GM19328 (cell line): Measurements from ENCODE around the gene GLT8D1.
"Not testable (repeated sequence)": the region's sequence is repeated elsewhere in the genome, so short reads cannot be mapped to it uniquely, and the experiment has no call there.

Experiments
- ATAC-seq: cut with Tn5 transposase; IDR thresholded peaks from one replicate; pipeline ENCODE4 v1.9.1; 2021; ENCODE audit warnings: mild to moderate bottlenecking, moderate library complexity; ENCODE audit not compliant: unreplicated experiment

Gene GLT8D1

GRCh38 chr3:52683611-52684010 lies 22.0 kb downstream of the GLT8D1 start:
- ATAC-seq: no peak

DNA sequence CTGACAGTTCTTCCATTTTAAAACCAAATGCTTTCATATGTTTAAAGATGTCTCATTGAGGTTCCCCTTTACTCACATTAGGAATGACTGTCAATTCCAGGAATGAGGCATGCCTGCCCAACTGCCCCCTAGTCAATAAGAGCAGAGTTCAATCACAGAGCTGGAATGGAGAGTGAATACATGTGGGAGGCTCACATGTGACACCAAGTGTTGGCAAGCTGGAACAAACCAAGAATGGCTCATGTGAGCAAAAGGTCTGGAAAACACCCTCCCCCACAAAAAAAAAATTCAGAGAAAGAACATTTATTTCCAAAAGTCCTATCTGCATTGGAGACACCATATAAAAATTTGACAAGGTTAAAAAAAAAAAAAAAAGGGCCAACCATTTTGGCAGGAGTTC lies 23.6 kb downstream of the GLT8D1 start:
- no peak for ATAC-seq

- no peak for ATAC-seq
These were observed 24.0 kb downstream of the GLT8D1 start for GRCh38 chr3:52681596-52681995.

GRCh38 chr3:52679811-52680210 lies 25.8 kb downstream of the GLT8D1 start:
- no peak for ATAC-seq

GRCh38 chr3:52679199-52679538 lies 26.4 kb downstream of the GLT8D1 start:
- no peak for ATAC-seq

DNA sequence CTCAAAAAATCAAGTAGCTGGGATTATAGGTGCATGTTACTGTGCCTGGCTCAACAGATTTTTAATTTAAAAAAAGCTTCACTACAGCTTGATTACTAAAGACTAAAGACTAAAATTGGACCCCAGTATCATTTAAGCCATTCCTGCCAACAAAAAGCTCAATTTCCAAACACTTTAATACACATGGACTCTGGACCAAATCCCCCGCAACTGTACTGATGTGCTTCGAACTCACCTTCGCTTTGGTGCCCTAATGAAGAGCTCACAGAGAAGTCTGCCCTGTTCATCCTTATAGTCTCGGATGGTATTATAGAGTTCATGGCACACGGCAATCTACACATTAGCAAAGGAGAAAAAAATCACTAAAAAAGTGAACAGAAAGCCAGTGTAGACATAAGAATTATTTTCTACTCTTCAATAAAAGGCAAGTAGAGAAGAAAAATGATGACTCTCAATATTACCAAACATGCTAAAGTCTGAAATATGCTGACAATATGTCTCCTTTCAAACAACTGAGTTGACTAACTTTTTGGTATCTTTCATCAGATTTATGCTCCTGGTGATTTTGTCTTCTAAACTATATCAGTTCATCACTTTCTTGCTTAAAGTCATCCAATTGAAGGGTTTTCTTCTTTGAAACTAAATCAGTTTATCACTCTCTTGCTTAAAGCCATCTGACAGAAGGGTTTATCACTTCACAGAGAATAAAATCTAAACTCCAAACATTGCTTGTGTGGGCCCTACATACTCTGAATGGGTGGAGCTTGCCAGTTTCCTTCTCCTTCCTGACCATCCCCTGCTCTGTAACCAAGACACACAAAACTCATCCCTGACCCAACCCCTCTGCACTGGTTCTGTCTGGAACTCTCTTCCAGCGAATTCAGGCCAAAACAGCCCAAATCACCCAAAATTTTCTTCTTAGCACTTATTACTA lies 27.1 kb downstream of the GLT8D1 start:
- no peak for ATAC-seq

DNA sequence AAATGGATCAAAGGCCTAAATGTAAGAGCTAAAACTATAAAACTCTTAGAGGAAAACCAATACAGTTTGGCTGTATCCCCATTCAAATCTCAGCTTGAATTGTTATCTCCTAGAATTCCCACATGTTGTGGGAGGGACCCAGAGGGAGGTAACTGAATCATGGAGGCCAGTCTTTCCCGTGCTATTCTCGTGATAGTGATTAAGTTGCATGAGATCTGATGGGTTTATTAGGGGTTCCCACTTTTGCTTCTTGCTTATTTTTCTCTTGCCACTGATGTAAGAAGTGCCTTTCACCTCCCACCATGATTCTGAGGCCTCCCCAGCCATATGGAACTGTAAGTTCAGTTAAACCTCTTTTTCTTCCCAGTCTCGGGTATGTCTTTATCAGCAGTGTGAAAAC lies 29.4 kb downstream of the GLT8D1 start:
- ATAC-seq: not testable (repeated sequence)

- no peak for ATAC-seq
These were observed 33.9 kb downstream of the GLT8D1 start for GRCh38 chr3:52671676-52672075.

GRCh38 chr3:52670621-52671521 lies 34.7 kb downstream of the GLT8D1 start:
- ATAC-seq: no peak

DNA sequence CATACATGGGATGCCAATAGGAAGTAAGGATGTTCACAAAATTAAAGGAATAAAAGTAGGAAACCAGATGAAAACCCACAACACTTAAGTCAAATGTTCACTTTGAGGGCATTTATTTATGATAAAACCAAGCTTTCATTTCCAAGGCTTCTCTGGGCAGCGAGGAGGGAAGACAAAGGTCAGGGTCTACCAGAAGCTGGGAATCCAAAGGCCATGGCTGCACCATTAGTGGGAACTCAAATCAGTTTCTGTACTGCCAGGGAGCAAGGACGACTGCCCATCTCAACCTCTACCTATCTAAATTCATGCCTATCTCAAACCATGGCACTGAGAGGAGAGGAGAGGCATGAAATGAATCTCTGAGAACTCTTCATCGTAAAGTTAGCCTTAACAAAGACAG lies 42.5 kb downstream of the GLT8D1 start:
- no peak for ATAC-seq

DNA sequence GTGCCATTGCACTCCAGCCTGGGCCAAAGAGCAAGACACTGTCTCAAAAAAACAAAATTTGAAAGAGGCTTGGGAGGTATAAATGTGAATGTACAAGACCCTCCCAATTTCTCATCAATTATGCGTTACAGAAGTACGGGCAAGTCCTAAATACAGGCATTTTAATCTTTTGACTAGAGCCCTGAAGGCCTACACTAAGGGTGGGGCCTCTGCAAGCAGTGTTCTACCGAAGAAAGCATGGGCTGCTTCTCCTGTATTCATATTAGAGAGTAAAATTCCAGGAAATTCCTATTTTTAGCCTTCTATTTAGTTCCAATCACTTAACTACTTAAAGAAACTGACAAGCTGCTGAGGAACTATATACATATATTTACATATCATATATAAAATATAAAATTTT lies 45.5 kb downstream of the GLT8D1 start:
- ATAC-seq: no peak

DNA sequence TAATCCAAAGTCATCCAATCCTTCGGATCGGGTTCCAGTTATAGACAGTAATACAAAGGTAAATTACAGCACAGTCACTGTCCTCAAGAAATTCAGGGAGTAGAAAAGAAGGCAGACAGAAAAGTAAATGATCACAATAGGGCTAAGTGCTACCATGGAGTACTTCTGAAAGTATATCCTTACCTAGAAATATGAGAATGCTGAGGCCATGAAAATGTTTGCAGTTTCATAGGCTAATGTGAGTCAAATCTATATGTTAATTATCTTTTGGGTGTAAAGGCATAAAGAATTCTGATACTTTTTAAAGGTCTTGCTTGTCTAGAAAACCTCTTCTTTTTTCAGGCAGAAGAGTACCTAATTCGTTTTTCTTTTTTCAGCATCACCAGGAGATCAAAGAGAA lies 49.7 kb downstream of the GLT8D1 start:
- ATAC-seq: no peak

DNA sequence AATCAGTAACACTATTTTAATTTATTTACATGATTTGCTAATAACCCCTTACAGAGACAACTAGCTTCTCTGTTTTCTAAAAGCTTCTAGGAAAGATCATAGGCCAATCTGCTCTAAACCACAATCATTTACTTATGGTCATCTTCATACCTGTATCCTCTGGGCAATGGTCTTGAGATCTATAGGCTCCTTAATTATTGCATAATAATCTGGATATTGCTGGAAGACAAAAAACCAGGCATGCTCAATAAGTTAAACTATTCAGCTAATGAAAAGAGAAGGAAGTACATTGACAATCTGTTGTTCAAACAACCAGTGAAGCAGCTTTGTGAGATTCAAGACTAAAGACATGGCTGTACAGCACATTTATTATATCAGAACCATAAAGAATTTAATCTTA lies 54.0 kb downstream of the GLT8D1 start:
- ATAC-seq: no peak

- no peak for ATAC-seq
These were observed 55.2 kb downstream of the GLT8D1 start for GRCh38 chr3:52650439-52650838.

DNA sequence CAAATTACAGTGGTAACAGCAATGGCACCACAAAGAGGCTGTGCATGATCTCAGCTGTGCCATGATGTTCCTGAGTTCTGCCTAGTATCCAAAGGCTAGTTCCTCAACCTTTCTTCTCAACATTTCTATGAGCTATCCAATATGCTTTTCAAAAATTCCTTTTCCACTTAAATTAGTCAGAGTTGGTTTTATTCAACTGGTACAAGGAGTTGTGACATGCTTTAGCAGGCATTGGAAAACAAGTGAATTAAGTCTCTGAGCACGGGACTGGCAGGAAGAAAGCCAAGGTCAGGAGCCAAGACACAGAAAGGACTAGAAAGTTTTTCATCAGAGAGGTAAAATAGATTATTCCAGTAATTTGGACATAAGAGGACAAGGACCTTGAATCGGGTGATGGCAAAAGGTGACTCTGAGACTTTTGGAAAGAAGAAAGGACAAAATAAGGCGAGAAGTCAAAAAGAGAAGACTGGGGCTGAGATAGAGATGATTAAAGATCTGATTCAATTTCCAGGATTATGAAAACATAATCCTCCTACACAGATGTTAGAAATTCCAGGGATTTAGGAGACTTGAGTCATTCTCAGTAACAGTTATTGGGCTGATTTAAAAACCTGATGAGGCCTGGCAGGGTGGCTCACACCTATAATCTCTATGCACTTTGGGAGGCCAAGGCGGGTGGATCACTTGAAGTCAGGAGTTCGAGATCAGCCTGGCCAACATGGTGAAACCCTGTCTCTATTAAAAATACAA lies 56.0 kb downstream of the GLT8D1 start:
- no peak for ATAC-seq

- ATAC-seq: no peak
These were observed 60.0 kb downstream of the GLT8D1 start for GRCh38 chr3:52645549-52645948.
